Right atrium auricular region (tissue), 2 donors: ENCODE measurements around the gene RAB31. TPM values are rescaled to one million over a fixed set of nuclear protein-coding genes. Genes with fewer than 3 reads are reported as not detected.
A peak's percentile ranks its signal among the peaks of the same experiment; 100 is the strongest.

Experiments
- DNase-seq: peaks from one replicate; pipeline ENCODE4 v3.0.0-alpha.2; 2019; ENCODE audit warnings: low spot score
- H3K27ac ChIP-seq, 2 donors: fragments of 200-600 bp; sonication (generic); 1 replicate in 1 of 2; 2 replicates in 1 of 2; pipeline ENCODE4 v1.5.1; 2016 to 2019
- H3K27me3 ChIP-seq, 2 donors: fragments of 200-600 bp; sonication (generic); one replicate each; pipeline versions ENCODE4 v1.5.1 to v1.6.0; 2017 to 2019
- H3K36me3 ChIP-seq: fragments of 200-600 bp; sonication (generic); one replicate; pipeline ENCODE4 v1.5.1; 2016
- H3K4me1 ChIP-seq, 2 donors: fragments of 200-600 bp; sonication (generic); one replicate each; pipeline versions ENCODE4 v1.5.1 to v1.6.0; 2017 to 2019
- H3K4me3 ChIP-seq, 2 donors: fragments of 200-600 bp; sonication (generic); 1 replicate in 1 of 2; 2 replicates in 1 of 2; pipeline ENCODE4 v1.5.1; 2017 to 2019; ENCODE audit warnings: mild to moderate bottlenecking in 1 of 2, moderate library complexity in 1 of 2
- H3K9me3 ChIP-seq, 2 donors: fragments of 200-600 bp; sonication (generic); one replicate each; pipeline ENCODE4 v1.5.1; 2019
- total RNA-seq, 2 donors: library from RNA; depleted of rRNA; stranded (reverse); fragments of >200 nt; gene quantifications; one replicate each; pipeline ENCODE4 v1.1.0, GENCODE V29; 2016
- TF ChIP-seq, protein P1 (sequence below), 2 donors: fragments of 200-600 bp; sonication (generic); IDR thresholded peaks; one replicate each; pipeline ENCODE4 v1.5.1; 2019; ENCODE audit warnings: antibody characterized with exemption in 2 of 2

RAB31 gene, protein sequence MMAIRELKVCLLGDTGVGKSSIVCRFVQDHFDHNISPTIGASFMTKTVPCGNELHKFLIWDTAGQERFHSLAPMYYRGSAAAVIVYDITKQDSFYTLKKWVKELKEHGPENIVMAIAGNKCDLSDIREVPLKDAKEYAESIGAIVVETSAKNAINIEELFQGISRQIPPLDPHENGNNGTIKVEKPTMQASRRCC
- total RNA-seq = 10 to 100 TPM in 1 of 2 donors, 1 to 10 TPM in 1; 9.9 to 29.2 TPM

DNA sequence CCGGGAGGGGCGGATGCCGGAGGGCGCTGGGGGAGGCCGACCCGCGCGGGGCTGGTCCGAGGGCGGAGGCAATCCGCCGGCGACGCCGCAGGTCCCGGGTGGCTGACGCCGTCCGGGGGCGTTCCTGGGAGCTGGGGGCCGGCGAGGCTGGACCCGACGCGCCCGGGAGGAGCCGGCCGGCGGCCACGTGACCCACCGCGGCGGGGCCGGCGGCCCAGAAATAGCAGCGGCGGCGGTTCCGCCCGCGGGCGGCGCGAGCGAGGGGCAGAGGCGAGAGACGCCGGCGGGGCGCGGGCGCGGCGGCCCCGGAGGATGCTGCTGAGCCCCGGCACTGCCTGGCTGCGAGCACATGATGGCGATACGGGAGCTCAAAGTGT lies at the start of gene RAB31:
TSS of gene RAB31 (plus strand) at position 245 of the 377 bp plus-strand sequence. CDS start at position 350, 105 bp downstream.
- Histone ChIP-seq H3K27ac (peak within 1 kb of the TSS; percentile 86 to 87), H3K4me1 (peaks cover 0 to 16% of the 10 kb centered on the region in 2 donors), H3K36me3 (no peaks in the 10 kb centered on the region), H3K9me3 (no peaks in the 10 kb centered on the region), H3K27me3 (no peaks in the 10 kb centered on the region), H3K4me3 (peak within 1 kb of the TSS; percentile 77 to 82)
- TF ChIP-seq, protein P1, sequence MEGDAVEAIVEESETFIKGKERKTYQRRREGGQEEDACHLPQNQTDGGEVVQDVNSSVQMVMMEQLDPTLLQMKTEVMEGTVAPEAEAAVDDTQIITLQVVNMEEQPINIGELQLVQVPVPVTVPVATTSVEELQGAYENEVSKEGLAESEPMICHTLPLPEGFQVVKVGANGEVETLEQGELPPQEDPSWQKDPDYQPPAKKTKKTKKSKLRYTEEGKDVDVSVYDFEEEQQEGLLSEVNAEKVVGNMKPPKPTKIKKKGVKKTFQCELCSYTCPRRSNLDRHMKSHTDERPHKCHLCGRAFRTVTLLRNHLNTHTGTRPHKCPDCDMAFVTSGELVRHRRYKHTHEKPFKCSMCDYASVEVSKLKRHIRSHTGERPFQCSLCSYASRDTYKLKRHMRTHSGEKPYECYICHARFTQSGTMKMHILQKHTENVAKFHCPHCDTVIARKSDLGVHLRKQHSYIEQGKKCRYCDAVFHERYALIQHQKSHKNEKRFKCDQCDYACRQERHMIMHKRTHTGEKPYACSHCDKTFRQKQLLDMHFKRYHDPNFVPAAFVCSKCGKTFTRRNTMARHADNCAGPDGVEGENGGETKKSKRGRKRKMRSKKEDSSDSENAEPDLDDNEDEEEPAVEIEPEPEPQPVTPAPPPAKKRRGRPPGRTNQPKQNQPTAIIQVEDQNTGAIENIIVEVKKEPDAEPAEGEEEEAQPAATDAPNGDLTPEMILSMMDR (IDR thresholded peaks at IDR 0.05) = no peak
- DNase-seq = peak; percentile 77

DNA sequence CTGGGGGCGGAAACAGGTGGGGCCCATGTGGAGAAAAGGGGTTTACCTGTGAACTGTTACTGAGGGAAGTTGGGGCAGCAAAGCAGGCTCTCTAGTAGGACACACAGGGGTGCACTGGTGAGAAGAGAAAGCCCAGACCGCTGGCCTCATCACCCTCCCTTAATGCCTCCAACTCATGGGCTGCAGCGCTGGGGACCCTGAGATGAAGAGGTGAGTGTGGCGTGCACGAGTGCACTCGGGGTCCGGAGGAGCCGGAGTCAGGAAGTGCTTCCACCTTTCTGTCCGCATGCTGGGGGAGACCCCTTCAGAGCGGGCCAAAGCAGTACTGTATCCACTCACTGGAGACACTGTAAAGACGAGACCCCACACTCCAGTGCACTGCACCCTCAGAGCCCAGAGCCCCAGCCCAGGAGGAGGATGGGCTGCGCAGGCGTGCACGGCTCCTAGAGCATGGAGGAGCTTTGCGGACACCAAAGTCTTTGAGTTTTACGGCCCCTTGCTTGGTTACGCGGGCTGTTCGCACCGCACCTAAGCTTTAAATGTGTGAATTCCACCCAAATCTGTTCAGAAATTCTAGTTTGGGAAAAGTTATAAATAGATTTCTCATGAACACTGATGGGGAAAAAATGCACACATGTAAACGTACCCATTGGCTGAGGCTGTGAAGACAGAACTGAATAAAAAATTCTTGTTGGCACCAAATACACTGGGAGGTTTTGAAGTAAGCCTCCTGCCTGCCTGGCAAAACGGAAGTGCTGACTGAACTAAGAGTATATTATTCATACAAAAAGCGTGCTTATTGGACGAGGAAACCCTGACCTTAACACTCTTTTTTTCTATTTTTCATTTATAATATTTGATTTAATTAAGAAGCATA lies 48.4 kb upstream of the RAB31 start:
- Histone ChIP-seq H3K4me3 (no peak overlapping the region), H3K36me3 (no peaks in the 10 kb centered on the region), H3K27ac (no peak overlapping the region), H3K4me1 (no peaks in the 10 kb centered on the region), H3K27me3 (no peaks in the 10 kb centered on the region), H3K9me3 (no peaks in the 10 kb centered on the region)
- TF ChIP-seq, protein P1 (IDR thresholded peaks at IDR 0.05) = no peak
- no peak for DNase-seq

DNA sequence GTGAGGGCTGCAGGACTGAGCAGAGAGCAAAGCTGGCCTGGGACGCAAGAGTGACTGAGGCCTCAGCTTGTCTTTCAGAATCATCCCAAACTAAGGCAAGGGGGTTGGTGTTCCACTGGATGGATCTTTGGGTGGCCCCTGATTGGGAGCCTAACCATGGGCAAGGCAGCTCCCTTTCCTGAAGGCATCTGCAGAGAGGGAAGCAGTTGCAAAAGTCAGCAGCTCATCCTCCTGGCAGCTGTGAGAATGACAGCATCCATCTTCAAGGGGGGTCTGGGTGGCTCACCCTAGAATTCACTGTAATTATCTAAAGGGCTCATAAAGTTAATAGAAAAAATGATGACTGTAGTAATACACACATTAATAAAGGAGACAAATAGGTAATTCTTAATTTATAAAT lies 46.5 kb upstream of the RAB31 start:
- Histone ChIP-seq H3K4me3 (no peak overlapping the region), H3K36me3 (no peaks in the 10 kb centered on the region), H3K27me3 (no peaks in the 10 kb centered on the region), H3K4me1 (no peaks in the 10 kb centered on the region), H3K9me3 (no peaks in the 10 kb centered on the region), H3K27ac (no peak overlapping the region)
- TF ChIP-seq, protein P1 (IDR thresholded peaks at IDR 0.05) = peak in 1 of 2 donors; percentile 30
- DNase-seq = no peak

DNA sequence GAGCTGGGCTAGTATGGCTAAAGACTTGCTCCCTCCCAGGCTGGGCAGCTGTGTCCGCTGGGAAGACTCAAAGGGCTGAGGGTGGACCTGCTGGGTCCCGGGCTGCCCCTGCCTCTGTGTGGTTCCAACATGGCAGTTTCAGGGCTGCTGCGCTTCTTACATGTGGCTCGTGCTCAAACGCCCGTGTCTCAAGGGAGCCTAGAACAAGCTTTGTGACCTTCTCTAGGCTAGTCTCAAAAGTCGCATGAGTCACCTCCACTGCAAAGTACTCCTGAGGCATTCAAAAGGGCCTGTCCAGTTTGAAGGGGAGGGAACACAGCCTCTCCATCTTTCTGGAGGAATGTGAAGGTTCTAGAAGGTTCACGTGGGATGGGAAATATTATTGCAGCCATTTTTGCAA lies 44.7 kb upstream of the RAB31 start:
- TF ChIP-seq, protein P1 (IDR thresholded peaks at IDR 0.05) = no peak
- Histone ChIP-seq H3K4me3 (no peak overlapping the region), H3K36me3 (no peaks in the 10 kb centered on the region), H3K9me3 (no peaks in the 10 kb centered on the region), H3K27ac (no peak overlapping the region), H3K27me3 (no peaks in the 10 kb centered on the region), H3K4me1 (no peaks in the 10 kb centered on the region)
- no peak for DNase-seq

DNA sequence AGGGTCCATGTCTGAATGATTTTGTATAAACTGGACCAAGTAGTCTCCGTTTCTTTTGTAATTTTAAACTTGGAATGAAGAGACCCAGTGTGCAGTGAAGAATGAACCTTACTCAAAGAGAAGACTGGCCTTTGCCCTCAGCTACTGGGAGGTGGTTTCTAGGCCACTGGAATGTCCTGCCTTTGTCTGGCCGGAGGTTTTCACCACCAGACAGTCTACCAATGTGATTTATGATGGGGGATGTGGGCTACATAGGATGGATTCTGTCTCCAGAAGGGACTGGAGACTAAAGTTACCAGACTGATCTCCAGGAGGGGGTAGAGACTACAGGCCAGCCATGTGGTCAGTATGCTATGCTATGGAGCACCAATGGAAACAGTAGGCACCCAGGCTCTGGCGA lies 42.8 kb upstream of the RAB31 start:
- no peaks in the 10 kb centered on the region for H3K9me3 ChIP-seq
- H3K4me3 ChIP-seq = no peak overlapping the region
- no peak for DNase-seq
- H3K27ac ChIP-seq = no peak overlapping the region
- H3K4me1 ChIP-seq = no peaks in the 10 kb centered on the region
- TF ChIP-seq, protein P1 (IDR thresholded peaks at IDR 0.05) = no peak
- no peaks in the 10 kb centered on the region for H3K36me3 ChIP-seq
- H3K27me3 ChIP-seq = no peaks in the 10 kb centered on the region
